ENCODE data around the gene OR5AN1. TPM values are rescaled to one million over a fixed set of nuclear protein-coding genes. Genes with fewer than 3 reads are reported as not detected.

Gene OR5AN1
- total and polyA plus RNA-seq, 10 of the 15 experiments (the other 5 are each of a cell fraction or from before 2014, with no cell fraction given), result not detected

GRCh38 chr11:59355226-59355625, 3.5 kb upstream of the OR5AN1 start:
- 25% methylated on average over 4 of the region's 4 CpGs for WGBS (ENCODE audit: insufficient coverage, insufficient replicate concordance, low lambda C conversion rate, missing lambda C conversion rate)
- Histone ChIP-seq H3K4me1 (ENCODE audit: control insufficient read depth, insufficient read depth, low read length) (no peaks in the 10 kb centered on the region), H3K36me3 (ENCODE audit: control insufficient read depth in 2 of 2, insufficient read depth in 2 of 2, low read length in 1 of 2) (no peaks in the 10 kb centered on the region), H3K27me3 (replicated peaks in 1 of 2; ENCODE audit: control insufficient read depth in 2 of 2, insufficient read depth in 2 of 2, low read length in 1 of 2) (no peaks in the 10 kb centered on the region), H3K27ac (ENCODE audit: control insufficient read depth, insufficient read depth) (no peak overlapping the region), H3K79me2 (ENCODE audit: control insufficient read depth, insufficient read depth, low read length) (no peaks in the 10 kb centered on the region), H3K4me3 (no peak overlapping the region), H2AFZ (ENCODE audit: control insufficient read depth, low read depth, low read length) (no peak overlapping the region), H3K4me2 (ENCODE audit: control insufficient read depth, insufficient read depth) (no peak overlapping the region), H4K20me1 (ENCODE audit: control insufficient read depth, insufficient read depth) (no peaks in the 10 kb centered on the region), H3K9ac (ENCODE audit: control insufficient read depth, insufficient read depth, low read length) (no peak overlapping the region), H3K9me3 (replicated peaks; ENCODE audit: control insufficient read depth, insufficient read depth, low read length) (no peaks in the 10 kb centered on the region)
- FAIRE-seq, result no peak
- ATAC-seq, result no peak
- POLR2A ChIA-PET, result no interaction called here
- intact Hi-C loops (cut with micrococcal nuclease; ENCODE audit: unreplicated experiment) (no loop called here), in situ Hi-C loops (cut with MboI) (no loop called here)
- DNase-seq (ENCODE audit: low read depth, low spot score), result no peak
- CTCF ChIA-PET, result interaction anchor here (1.0 kb wide), 1 partner anchor 169 kb away, joined by 3 read pairs; no protein-coding TSS in a partner anchor
- SMC1A ChIA-PET (ENCODE audit: uncharacterized antibody, unreplicated experiment), result no interaction called here
- no peak for TF ChIP-seq ESRRA (IDR thresholded peaks at IDR 0.05; ENCODE audit: low read length)
- TF ChIP-seq NR2C2 (IDR thresholded peaks at IDR 0.05; ENCODE audit: borderline replicate concordance, control insufficient read depth, insufficient read length, low read depth), result no peak
- RAD21 ChIA-PET (ENCODE audit: unreplicated experiment), result no interaction called here
- BruUV-seq (replicated peaks), result no TSS peak

GRCh38 chr11:59356561-59356960, 2.1 kb upstream of the OR5AN1 start:
- WGBS (ENCODE audit: insufficient coverage, insufficient replicate concordance, low lambda C conversion rate, missing lambda C conversion rate), result 100% methylated on average over 1 of the region's 1 CpG
- Histone ChIP-seq H3K36me3 (ENCODE audit: control insufficient read depth in 2 of 2, insufficient read depth in 2 of 2, low read length in 1 of 2) (no peaks in the 10 kb centered on the region), H3K9me3 (replicated peaks; ENCODE audit: control insufficient read depth, insufficient read depth, low read length) (no peaks in the 10 kb centered on the region), H3K4me3 (no peak overlapping the region), H3K9ac (ENCODE audit: control insufficient read depth, insufficient read depth, low read length) (no peak overlapping the region), H3K79me2 (ENCODE audit: control insufficient read depth, insufficient read depth, low read length) (no peaks in the 10 kb centered on the region), H3K4me1 (ENCODE audit: control insufficient read depth, insufficient read depth, low read length) (no peaks in the 10 kb centered on the region), H3K27me3 (replicated peaks in 1 of 2; ENCODE audit: control insufficient read depth in 2 of 2, insufficient read depth in 2 of 2, low read length in 1 of 2) (no peaks in the 10 kb centered on the region), H3K4me2 (ENCODE audit: control insufficient read depth, insufficient read depth) (no peak overlapping the region), H3K27ac (ENCODE audit: control insufficient read depth, insufficient read depth) (no peak overlapping the region), H4K20me1 (ENCODE audit: control insufficient read depth, insufficient read depth) (no peaks in the 10 kb centered on the region), H2AFZ (ENCODE audit: control insufficient read depth, low read depth, low read length) (no peak overlapping the region)
- no peak for DNase-seq (ENCODE audit: low read depth, low spot score)
- no peak for ATAC-seq
- intact Hi-C loops (cut with micrococcal nuclease; ENCODE audit: unreplicated experiment) (no loop called here), in situ Hi-C loops (cut with MboI) (no loop called here)
- ChIA-PET POLR2A (no interaction called here), RAD21 (ENCODE audit: unreplicated experiment) (no interaction called here), SMC1A (ENCODE audit: uncharacterized antibody, unreplicated experiment) (no interaction called here), CTCF (no interaction called here)
- no peak for FAIRE-seq
- BruUV-seq (replicated peaks), result no TSS peak
- TF ChIP-seq FOXK2 (IDR thresholded peaks at IDR 0.05) (no peak), ASH2L (IDR thresholded peaks at IDR 0.05; ENCODE audit: borderline replicate concordance, low read depth) (no peak), TBL1XR1 (IDR thresholded peaks at IDR 0.05; ENCODE audit: low read depth, low read length) (no peak), STAT3 (IDR thresholded peaks at IDR 0.05; ENCODE audit: low read depth, low read length) (no peak), IRF4 (IDR thresholded peaks at IDR 0.05; ENCODE audit: low read depth, low read length) (no peak)
- TF ChIP-seq, protein P1, sequence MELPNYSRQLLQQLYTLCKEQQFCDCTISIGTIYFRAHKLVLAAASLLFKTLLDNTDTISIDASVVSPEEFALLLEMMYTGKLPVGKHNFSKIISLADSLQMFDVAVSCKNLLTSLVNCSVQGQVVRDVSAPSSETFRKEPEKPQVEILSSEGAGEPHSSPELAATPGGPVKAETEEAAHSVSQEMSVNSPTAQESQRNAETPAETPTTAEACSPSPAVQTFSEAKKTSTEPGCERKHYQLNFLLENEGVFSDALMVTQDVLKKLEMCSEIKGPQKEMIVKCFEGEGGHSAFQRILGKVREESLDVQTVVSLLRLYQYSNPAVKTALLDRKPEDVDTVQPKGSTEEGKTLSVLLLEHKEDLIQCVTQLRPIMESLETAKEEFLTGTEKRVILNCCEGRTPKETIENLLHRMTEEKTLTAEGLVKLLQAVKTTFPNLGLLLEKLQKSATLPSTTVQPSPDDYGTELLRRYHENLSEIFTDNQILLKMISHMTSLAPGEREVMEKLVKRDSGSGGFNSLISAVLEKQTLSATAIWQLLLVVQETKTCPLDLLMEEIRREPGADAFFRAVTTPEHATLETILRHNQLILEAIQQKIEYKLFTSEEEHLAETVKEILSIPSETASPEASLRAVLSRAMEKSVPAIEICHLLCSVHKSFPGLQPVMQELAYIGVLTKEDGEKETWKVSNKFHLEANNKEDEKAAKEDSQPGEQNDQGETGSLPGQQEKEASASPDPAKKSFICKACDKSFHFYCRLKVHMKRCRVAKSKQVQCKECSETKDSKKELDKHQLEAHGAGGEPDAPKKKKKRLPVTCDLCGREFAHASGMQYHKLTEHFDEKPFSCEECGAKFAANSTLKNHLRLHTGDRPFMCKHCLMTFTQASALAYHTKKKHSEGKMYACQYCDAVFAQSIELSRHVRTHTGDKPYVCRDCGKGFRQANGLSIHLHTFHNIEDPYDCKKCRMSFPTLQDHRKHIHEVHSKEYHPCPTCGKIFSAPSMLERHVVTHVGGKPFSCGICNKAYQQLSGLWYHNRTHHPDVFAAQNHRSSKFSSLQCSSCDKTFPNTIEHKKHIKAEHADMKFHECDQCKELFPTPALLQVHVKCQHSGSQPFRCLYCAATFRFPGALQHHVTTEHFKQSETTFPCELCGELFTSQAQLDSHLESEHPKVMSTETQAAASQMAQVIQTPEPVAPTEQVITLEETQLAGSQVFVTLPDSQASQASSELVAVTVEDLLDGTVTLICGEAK (IDR thresholded peaks at IDR 0.05; ENCODE audit: borderline replicate concordance), result no peak
